NT2/D1 (cell line): ENCODE measurements around the gene NOTCH1.

Source experiments
- SUZ12 ChIP-seq: IDR thresholded peaks from 2 replicates; pipeline ENCODE4 v1.6.1; 2011; ENCODE audit not compliant: insufficient read length, insufficient read depth; ENCODE audit errors: extremely low read depth
- YY1 ChIP-seq: IDR thresholded peaks from 2 replicates; pipeline ENCODE4 v1.6.1; 2011; ENCODE audit not compliant: insufficient read length, insufficient read depth
- ZNF274 ChIP-seq: IDR thresholded peaks from 2 replicates; pipeline ENCODE4 v1.6.1; 2011; ENCODE audit warnings: mild to moderate bottlenecking, low read depth, low read length

- TF ChIP-seq SUZ12: no peak
- no peak for TF ChIP-seq YY1
- TF ChIP-seq ZNF274: no peak
Measured at GRCh38 chr9:136494012-136494411, 51.8 kb downstream of the NOTCH1 start.
